Fibroblast of the aortic adventitia (primary cell): Measurements from ENCODE around the gene NFIB. TPM values are rescaled to one million over a fixed set of nuclear protein-coding genes. Genes with fewer than 3 reads are reported as not detected.

Source experiments
- DNase-seq: peaks from one replicate; pipeline ENCODE4 v3.0.0-alpha.2; 2010; ENCODE audit warnings: low read depth
- H3K4me3 ChIP-seq: 2 replicates; pipeline ENCODE4 v1.5.1; 2011; ENCODE audit warnings: low read depth, mild to moderate bottlenecking, control low read depth, low read length, moderate library complexity
- CTCF ChIP-seq: IDR thresholded peaks from 2 replicates; pipeline ENCODE4 v1.5.1; 2011; ENCODE audit warnings: mild to moderate bottlenecking, low read length, control low read depth, inconsistent platforms; ENCODE audit not compliant: insufficient read depth
- total RNA-seq: library from RNA; depleted of rRNA; stranded (reverse); fragments of >200 nt; gene quantifications from 2 replicates; pipeline ENCODE4 v1.2.3, GENCODE V29; 2012; ENCODE audit warnings: low replicate concordance

The NFIB gene
- total RNA-seq, 1 donor: 111 TPM

GRCh38 chr9:14226855-14227532 lies 86.9 kb downstream of the NFIB start:
- H3K4me3 ChIP-seq: no peak overlapping the region
- no peak for DNase-seq
- TF ChIP-seq CTCF: no peak

- no peak for TF ChIP-seq CTCF
- no peak for DNase-seq
- H3K4me3 ChIP-seq: no peak overlapping the region
Measured at GRCh38 chr9:14223081-14223480, 90.9 kb downstream of the NFIB start.

GRCh38 chr9:14222149-14222835 lies 91.6 kb downstream of the NFIB start:
- TF ChIP-seq CTCF: no peak
- no peak for DNase-seq
- no peak overlapping the region for H3K4me3 ChIP-seq

- peak; percentile 89 for DNase-seq
- TF ChIP-seq CTCF: no peak
- H3K4me3 ChIP-seq: no peak overlapping the region
Measured at GRCh38 chr9:14221558-14221957, 92.4 kb downstream of the NFIB start.

GRCh38 chr9:14221119-14221518 lies 92.8 kb downstream of the NFIB start:
- no peak overlapping the region for H3K4me3 ChIP-seq
- peak; percentile 50 for DNase-seq
- no peak for TF ChIP-seq CTCF

GRCh38 chr9:14220256-14220655 lies 93.7 kb downstream of the NFIB start:
- H3K4me3 ChIP-seq: no peak overlapping the region
- no peak for DNase-seq
- TF ChIP-seq CTCF: no peak
